Gastroesophageal sphincter (tissue), 4 donors: ENCODE data around the gene FXYD6. TPM values are rescaled to one million over a fixed set of nuclear protein-coding genes. Genes with fewer than 3 reads are reported as not detected.

Source experiments
- ATAC-seq: fragments of 150-250 bp; one replicate; pipeline ENCODE4 v1.9.1; 2016; ENCODE audit warnings: mild to moderate bottlenecking, moderate library complexity
- H3K27ac ChIP-seq, 4 donors: fragments of 200-600 bp; sonication (generic) in 3 of 4; 1 replicate in 3 of 4; 2 replicates in 1 of 4; pipeline ENCODE4 v1.5.1; 2016 to 2019
- H3K27me3 ChIP-seq: fragments of 200-600 bp; sonication (generic); one replicate; pipeline ENCODE4 v1.5.1; 2019
- H3K36me3 ChIP-seq, 2 donors: fragments of 200-600 bp; sonication (generic); one replicate each; pipeline ENCODE4 v1.5.1; 2019; ENCODE audit warnings: control low read depth in 1 of 2
- H3K4me1 ChIP-seq, 3 donors: fragments of 200-600 bp; sonication (generic); 1 replicate in 2 of 3; 2 replicates in 1 of 3; pipeline ENCODE4 v1.5.1; 2016 to 2019; ENCODE audit warnings: control low read depth in 2 of 3
- H3K4me3 ChIP-seq, 2 donors: fragments of 200-600 bp; sonication (generic); one replicate each; pipeline ENCODE4 v1.5.1; 2019; ENCODE audit warnings: mild to moderate bottlenecking in 1 of 2, moderate library complexity in 1 of 2
- H3K9me3 ChIP-seq, 3 donors: fragments of 200-600 bp; sonication (generic); one replicate each; pipeline ENCODE4 v1.5.1; 2017 to 2019; ENCODE audit warnings: control low read depth in 2 of 3
- CTCF ChIP-seq, 4 experiments: fragments of 200-600 bp in 2 of 4; fragments of 450-650 bp in 2 of 4; sonication (generic) in 1 of 4; IDR thresholded peaks; one replicate each; pipeline ENCODE4 v1.5.1; 2017 to 2019; ENCODE audit warnings: antibody characterized with exemption in 4 of 4, mild to moderate bottlenecking in 2 of 4, moderate library complexity in 2 of 4
- EP300 ChIP-seq: sonication (generic); formaldehyde crosslinking; IDR thresholded peaks from one replicate; pipeline ENCODE4 v1.6.1; 2017; ENCODE audit warnings: antibody characterized with exemption, mild to moderate bottlenecking
- POLR2A ChIP-seq, 2 donors: fragments of 450-650 bp; IDR thresholded peaks; one replicate each; pipeline ENCODE4 v1.6.1; 2017; ENCODE audit warnings: antibody characterized with exemption in 2 of 2, mild to moderate bottlenecking in 2 of 2, moderate library complexity in 1 of 2
- POLR2AphosphoS5 ChIP-seq: sonication (generic); formaldehyde crosslinking; IDR thresholded peaks from one replicate; pipeline ENCODE4 v1.6.1; 2017; ENCODE audit warnings: antibody characterized with exemption
- WGBS, 2 donors: methylation state at CpG; one replicate each; pipeline ENCODE4 v1.1.5; 2018; ENCODE audit warnings: low coverage in 1 of 2; 5-methylcytosine and 5-hydroxymethylcytosine counted together
- total RNA-seq, 4 donors: library from RNA; depleted of rRNA; stranded (reverse); fragments of >200 nt; gene quantifications; one replicate each; pipeline ENCODE4 v1.1.0, GENCODE V29; 2016

FXYD6 gene
- total RNA-seq, 4 donors from 2014 or later = 28.6 to 76.7 (median 74.4) TPM

- no peak for ATAC-seq
- H3K4me3 ChIP-seq = no peak overlapping the region
- peaks cover 0 to 48% (median 0%) of the 10 kb centered on the region in 3 donors for H3K4me1 ChIP-seq
These were observed 20.4 kb downstream of the FXYD6 start for GRCh38 chr11:117855912-117856651.

GRCh38 chr11:117855186-117855845 lies 21.1 kb downstream of the FXYD6 start:
- Histone ChIP-seq H3K27me3 (no peaks in the 10 kb centered on the region), H3K36me3 (no peaks in the 10 kb centered on the region), H3K4me3 (no peak overlapping the region), H3K27ac (no peak overlapping the region), H3K4me1 (peaks cover 0 to 40% (median 0%) of the 10 kb centered on the region in 3 donors), H3K9me3 (peaks cover 0 to 18% (median 0%) of the 10 kb centered on the region in 3 donors)
- ATAC-seq = no peak
- TF ChIP-seq CTCF (IDR thresholded peaks at IDR 0.05) = no peak
- no peak for TF ChIP-seq EP300
- TF ChIP-seq POLR2AphosphoS5 = no peak
- TF ChIP-seq POLR2A (IDR thresholded peaks at IDR 0.05) = no peak
- WGBS, 2 donors = 64 to 67% methylated on average over 5 to 10 of the region's 12 CpGs

More at GRCh38 chr11:117855912-117856651, 20.4 kb downstream of the FXYD6 start:
- Histone ChIP-seq H3K27ac (no peak overlapping the region), H3K27me3 (no peaks in the 10 kb centered on the region), H3K9me3 (peaks cover 0 to 18% (median 0%) of the 10 kb centered on the region in 3 donors), H3K36me3 (no peaks in the 10 kb centered on the region)
- WGBS, 2 donors = 53 to 83% methylated on average over 7 to 8 of the region's 13 CpGs
- TF ChIP-seq EP300 = no peak

GRCh38 chr11:117852309-117852708 lies 24.1 kb downstream of the FXYD6 start:
- ATAC-seq = no peak
- Histone ChIP-seq H3K4me1 (peaks cover 0 to 14% (median 0%) of the 10 kb centered on the region in 3 donors), H3K27me3 (no peaks in the 10 kb centered on the region), H3K9me3 (peaks cover 0 to 18% (median 0%) of the 10 kb centered on the region in 3 donors), H3K36me3 (no peaks in the 10 kb centered on the region), H3K27ac (no peak overlapping the region), H3K4me3 (no peak overlapping the region)
- TF ChIP-seq EP300 = no peak
- no peak for TF ChIP-seq POLR2AphosphoS5
- TF ChIP-seq CTCF (IDR thresholded peaks at IDR 0.05) = no peak
- no peak for TF ChIP-seq POLR2A (IDR thresholded peaks at IDR 0.05)
- WGBS, 2 donors = 64 to 68% methylated on average over 3 of the region's 3 CpGs

- peaks cover 0 to 11% (median 0%) of the 10 kb centered on the region in 3 donors for H3K4me1 ChIP-seq
- H3K36me3 ChIP-seq = no peaks in the 10 kb centered on the region
- no peak overlapping the region for H3K27ac ChIP-seq
- no peaks in the 10 kb centered on the region for H3K27me3 ChIP-seq
- WGBS, 2 donors = 34 to 64% methylated on average over 3 of the region's 3 CpGs
- H3K4me3 ChIP-seq = no peak overlapping the region
- TF ChIP-seq EP300 (no peak), POLR2A (IDR thresholded peaks at IDR 0.05) (no peak), POLR2AphosphoS5 (no peak), CTCF (IDR thresholded peaks at IDR 0.05) (no peak)
- no peak for ATAC-seq
- H3K9me3 ChIP-seq = peaks cover 0 to 18% (median 0%) of the 10 kb centered on the region in 3 donors
These were observed 24.6 kb downstream of the FXYD6 start for GRCh38 chr11:117851852-117852251.

GRCh38 chr11:117851106-117851505 lies 25.4 kb downstream of the FXYD6 start:
- H3K27ac ChIP-seq = no peak overlapping the region
- no peak for ATAC-seq
- H3K9me3 ChIP-seq = peaks cover 0 to 18% (median 0%) of the 10 kb centered on the region in 3 donors
- WGBS, 2 donors = 50 to 57% methylated on average over 1 to 3 of the region's 3 CpGs
- H3K4me1 ChIP-seq = peaks cover 0 to 3% (median 0%) of the 10 kb centered on the region in 3 donors
- TF ChIP-seq POLR2A (IDR thresholded peaks at IDR 0.05) (no peak), EP300 (no peak), CTCF (IDR thresholded peaks at IDR 0.05) (no peak), POLR2AphosphoS5 (no peak)
- no peak overlapping the region for H3K4me3 ChIP-seq
- no peaks in the 10 kb centered on the region for H3K27me3 ChIP-seq
- no peaks in the 10 kb centered on the region for H3K36me3 ChIP-seq
